Suppressor macrophage treated with lipopolysaccharide for 4 hours (primary cell): Measurements from ENCODE around the gene CELF3.
A peak's percentile ranks its signal among the peaks of the same experiment; 100 is the strongest.
"Not testable (repeated sequence)": the region's sequence is repeated elsewhere in the genome, so short reads cannot be mapped to it uniquely, and the experiment has no call there.

Experiments
- DNase-seq: peaks from one replicate; pipeline ENCODE4 v3.0.0-alpha.2; 2020

Gene CELF3

GRCh38 chr1:151693057-151693651 lies 23.4 kb downstream of the CELF3 start:
- DNase-seq, result peak; percentile 34

GRCh38 chr1:151692226-151692625 lies 24.4 kb downstream of the CELF3 start:
- DNase-seq, result peak; percentile 8

- no peak for DNase-seq
Measured at GRCh38 chr1:151689494-151689893, 27.1 kb downstream of the CELF3 start.

- peak; percentile 19 for DNase-seq
Measured at GRCh38 chr1:151686561-151686960, 30.0 kb downstream of the CELF3 start.

GRCh38 chr1:151684128-151684527 lies 32.5 kb downstream of the CELF3 start:
- no peak for DNase-seq

GRCh38 chr1:151682901-151683300 lies 33.7 kb downstream of the CELF3 start:
- DNase-seq, result peak; percentile 21

- DNase-seq, result no peak
Measured at GRCh38 chr1:151681923-151682322, 34.7 kb downstream of the CELF3 start.

- no peak for DNase-seq
Measured at GRCh38 chr1:151680826-151681225, 35.8 kb downstream of the CELF3 start.

GRCh38 chr1:151680391-151680790 lies 36.2 kb downstream of the CELF3 start:
- DNase-seq, result no peak

- no peak for DNase-seq
Measured at GRCh38 chr1:151673407-151673806, 43.2 kb downstream of the CELF3 start.

- not testable (repeated sequence) for DNase-seq
Measured at GRCh38 chr1:151670036-151670675, 46.4 kb downstream of the CELF3 start.

GRCh38 chr1:151668090-151668489 lies 48.5 kb downstream of the CELF3 start:
- no peak for DNase-seq

- peak; percentile 64 for DNase-seq
Measured at GRCh38 chr1:151661751-151662150, 54.9 kb downstream of the CELF3 start.

GRCh38 chr1:151655371-151655770 lies 61.2 kb downstream of the CELF3 start:
- peak; percentile 27 for DNase-seq

- DNase-seq, result peak; percentile 72
Measured at GRCh38 chr1:151653397-151653796, 63.2 kb downstream of the CELF3 start.
